Stimulated activated CD4-positive, alpha-beta T cell treated with anti-CD3 and anti-CD28 coated beads, Interleukin-4, amount 100 ng/mL, for 1 hour (primary cell): Measurements from ENCODE around the gene ASB5.
"Not testable (repeated sequence)": the region's sequence is repeated elsewhere in the genome, so short reads cannot be mapped to it uniquely, and the experiment has no call there.

Source experiments
- DNase-seq: peaks from one replicate; pipeline ENCODE4 v3.0.0-alpha.2; 2020

Gene ASB5

GRCh38 chr4:176276710-176277109 is 7.7 kb upstream of the ASB5 start:
- no peak for DNase-seq

DNA sequence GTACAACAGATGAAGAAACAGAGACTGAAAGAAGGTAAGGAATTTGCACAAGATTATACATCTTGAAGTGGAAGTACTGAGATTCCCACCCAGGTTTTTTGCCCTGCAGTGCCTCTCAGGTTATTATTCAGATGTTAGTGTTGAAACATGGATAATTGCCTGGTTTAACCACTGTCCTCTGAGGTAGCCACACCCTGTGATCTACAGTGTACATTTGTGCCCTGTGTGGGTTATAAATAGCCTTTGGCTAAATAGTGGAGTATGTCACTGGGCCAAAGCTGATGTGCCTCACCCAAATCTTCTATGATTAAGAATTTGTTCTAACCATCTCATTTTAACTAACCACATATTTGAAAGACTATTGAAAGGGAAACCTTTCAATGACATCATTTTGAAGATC is 5.4 kb upstream of the ASB5 start:
- DNase-seq, result no peak

- no peak for DNase-seq
Measured at GRCh38 chr4:176273736-176274135, 4.7 kb upstream of the ASB5 start.

DNA sequence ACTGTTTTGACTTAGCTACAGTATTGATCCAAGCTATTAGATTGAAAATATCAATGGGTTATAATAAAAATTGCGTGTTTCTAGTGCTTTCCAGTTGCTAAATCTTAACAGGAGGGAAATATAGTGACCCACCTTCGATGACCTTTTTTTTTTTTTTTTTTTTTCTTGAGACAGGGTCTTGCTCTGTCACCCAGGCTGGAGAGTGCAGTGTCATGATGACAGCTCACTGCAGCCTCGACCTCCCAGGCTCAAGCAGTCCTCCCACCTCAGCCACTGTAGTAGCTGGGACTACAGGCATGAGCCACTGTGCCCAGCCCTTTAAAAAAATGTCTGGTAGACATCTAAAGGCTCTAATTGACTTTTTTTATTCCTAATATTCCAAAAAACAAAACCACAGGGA is 3.8 kb upstream of the ASB5 start:
- DNase-seq, result no peak

GRCh38 chr4:176271749-176272148 is 2.7 kb upstream of the ASB5 start:
- DNase-seq, result no peak

DNA sequence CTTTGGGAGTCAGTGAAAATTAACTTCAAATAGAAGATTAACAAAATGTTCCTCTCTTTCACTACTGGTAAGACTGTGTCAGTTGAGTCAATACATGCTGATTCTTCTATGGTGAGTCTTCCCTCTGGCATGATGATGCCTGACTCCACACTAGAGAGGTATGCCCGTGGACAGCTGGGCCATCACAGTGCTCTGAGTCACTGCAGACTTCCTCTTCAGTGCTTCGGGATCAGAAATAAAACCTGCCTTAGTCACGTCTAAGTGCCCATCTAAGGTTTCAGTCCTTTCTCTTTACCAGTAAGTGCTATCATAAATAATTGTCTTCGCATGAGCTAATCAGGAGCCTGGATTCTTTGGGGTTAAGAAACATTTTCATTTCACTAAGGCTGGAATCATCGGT is 1.6 kb upstream of the ASB5 start:
- DNase-seq, result no peak

DNA sequence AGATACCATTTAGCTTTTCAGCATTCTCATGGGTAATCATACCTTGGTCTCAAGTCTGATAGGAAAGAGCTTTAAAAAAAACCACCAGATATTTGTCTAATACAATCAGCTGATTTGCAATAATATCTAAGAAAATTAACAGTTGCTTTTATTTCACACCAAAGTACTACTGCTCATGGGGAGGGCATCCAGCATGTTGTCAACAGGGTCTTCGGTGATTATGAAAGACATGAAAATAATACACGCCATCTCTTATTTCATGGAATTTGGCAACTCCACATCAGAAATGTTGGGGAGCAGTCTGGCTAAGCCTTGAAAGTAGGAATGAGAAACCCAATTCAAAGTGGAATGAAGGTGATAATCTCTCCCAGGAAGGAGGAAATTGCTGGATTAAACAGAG is 3.0 kb downstream of the ASB5 start:
- DNase-seq, result no peak

GRCh38 chr4:176262243-176262642 is 6.8 kb downstream of the ASB5 start:
- DNase-seq, result no peak

GRCh38 chr4:176261481-176261880 is 7.5 kb downstream of the ASB5 start:
- DNase-seq, result no peak

GRCh38 chr4:176261018-176261417 is 8.0 kb downstream of the ASB5 start:
- DNase-seq, result no peak

DNA sequence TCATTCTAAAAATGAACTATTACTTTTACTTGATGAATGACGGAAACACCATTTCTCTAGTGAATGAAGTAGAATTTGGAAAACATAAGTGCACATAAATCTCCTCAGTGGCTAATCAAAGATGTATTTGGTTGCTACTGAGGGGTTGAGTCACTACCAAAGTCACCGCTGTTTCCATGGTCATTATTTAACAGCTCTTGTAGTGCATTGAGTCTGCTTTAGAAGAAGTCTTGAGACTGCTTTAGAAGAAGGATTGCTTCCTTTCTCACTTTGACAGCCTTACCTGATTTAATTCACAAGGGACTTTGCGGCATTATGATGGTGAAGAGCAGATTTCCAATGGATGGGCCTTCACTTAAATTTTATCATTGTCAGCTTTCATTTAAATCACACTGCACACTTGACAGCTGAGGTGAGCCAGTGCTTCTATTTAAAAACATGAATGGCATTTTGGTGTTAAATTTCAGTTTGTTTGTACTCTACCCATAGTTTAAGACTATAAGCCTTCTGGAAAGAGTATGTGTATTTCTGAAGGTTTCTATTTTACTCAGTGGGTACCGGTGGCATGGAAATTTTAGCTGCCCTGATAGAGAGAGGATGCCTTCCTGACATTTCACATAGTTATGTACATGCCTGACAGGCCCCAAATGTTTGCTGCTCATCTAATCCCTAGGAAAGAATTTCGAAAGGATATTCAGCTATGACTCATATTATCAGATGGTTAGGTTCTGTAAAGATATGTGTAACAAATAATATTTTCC is 9.5 kb downstream of the ASB5 start:
- DNase-seq, result no peak

DNA sequence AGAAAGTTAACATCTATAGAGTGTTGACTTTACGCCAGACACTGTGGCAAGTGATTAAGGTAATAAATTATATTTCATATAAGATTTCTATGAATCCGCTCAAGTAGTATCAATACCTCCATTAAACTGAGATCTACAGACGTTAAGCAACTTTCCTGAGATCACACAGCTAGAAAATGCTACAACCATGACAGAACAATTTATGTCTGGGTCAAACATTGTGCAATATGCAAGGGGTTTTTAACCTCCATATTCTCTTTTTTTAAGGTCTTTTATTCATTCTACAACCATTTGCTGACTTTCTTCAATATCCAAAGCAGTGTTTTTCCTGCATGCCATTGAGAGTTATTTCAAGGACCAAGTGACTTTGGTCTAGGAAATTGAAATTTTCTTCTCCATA is 10.9 kb downstream of the ASB5 start:
- no peak for DNase-seq

- DNase-seq, result no peak
Measured at GRCh38 chr4:176256921-176257320, 12.1 kb downstream of the ASB5 start.

DNA sequence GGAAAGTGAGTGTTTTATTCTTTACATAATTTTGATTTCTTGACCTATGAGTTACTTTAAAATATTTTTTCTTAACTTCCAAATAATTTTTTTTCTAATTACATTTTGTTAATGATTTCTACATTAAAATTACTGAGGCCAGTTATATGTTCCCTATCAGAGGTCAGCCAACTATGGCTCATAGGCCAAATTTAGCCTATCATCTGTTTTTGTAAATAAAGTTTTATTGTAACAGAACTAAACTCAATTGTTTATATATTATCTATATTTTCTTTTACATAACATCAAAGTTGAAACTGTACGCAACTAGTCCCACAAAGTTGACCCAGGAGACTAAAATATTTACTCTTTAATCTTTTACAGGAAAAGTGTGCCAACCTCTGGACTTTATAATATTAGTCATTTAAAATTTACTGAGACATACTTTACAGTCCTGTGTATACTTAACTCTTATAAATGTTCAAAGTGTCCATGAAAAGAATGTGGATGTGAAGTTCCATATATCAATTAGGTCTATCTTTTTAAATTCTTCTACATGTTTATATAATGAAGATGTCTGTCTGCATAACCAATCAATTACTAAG is 26.2 kb downstream of the ASB5 start:
- no peak for DNase-seq

DNA sequence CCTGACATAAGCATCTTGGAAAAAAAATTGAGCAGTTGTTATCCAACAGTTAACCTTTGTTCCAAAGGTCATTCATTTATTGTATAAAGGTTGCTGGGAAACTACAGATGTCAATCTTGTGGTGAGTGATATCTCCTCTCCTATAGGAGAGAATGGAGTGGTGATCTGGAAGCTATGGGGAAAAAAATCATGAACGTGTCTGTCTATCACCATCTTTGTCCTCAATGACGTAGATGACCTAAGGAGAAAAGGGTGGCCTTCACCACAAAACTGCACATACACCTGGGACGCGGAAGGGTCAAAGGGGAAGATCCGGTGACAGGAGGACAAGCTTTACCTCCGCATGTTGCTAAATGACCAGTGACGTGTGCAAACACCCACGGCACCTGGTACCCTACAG is 27.3 kb downstream of the ASB5 start:
- DNase-seq, result no peak

GRCh38 chr4:176238826-176239225 is 30.2 kb downstream of the ASB5 start:
- DNase-seq, result no peak

DNA sequence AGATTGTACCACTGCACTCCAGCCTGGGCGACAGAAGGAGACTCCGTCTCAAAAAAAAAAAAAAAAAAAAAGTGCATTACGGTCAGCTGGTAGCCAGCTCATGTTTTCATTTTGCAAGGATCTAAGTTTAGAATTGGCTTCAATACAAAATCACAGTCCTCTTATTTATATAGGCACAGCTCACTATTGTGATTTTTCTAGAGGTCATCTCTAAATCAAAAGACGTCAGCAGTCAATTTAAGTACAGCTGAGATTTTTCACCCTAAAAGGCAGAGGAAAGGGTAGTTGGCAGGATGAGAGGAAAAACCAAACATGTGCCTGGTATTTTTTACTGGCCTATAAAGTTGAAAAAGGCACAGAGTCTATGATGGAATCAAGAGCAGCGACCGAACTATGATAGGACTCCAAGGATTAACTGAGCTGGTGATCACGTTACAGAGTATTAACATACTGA is 30.8 kb downstream of the ASB5 start:
- no peak for DNase-seq

GRCh38 chr4:176236946-176237345 is 32.1 kb downstream of the ASB5 start:
- DNase-seq, result no peak

DNA sequence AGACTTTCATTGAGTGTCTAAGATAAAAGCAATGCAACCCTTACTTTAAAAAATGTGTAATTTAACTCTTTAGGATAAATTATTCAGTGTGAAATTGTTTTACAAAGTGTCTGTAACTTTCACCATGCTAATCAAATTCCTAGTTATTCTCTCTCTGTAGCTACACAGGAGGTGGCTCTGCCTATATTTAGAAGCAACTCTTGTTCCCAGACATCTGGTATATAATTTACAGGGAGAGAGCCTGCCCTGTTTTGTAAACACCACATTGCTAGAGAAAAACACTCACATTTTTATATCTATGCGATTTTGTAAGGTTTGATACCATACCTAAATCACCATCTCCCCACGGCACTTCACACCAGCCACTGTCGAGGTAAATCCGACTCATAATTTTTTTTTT is 38.2 kb downstream of the ASB5 start:
- no peak for DNase-seq

- no peak for DNase-seq
Measured at GRCh38 chr4:176229645-176230044, 39.4 kb downstream of the ASB5 start.

- no peak for DNase-seq
Measured at GRCh38 chr4:176226736-176227135, 42.3 kb downstream of the ASB5 start.

- no peak for DNase-seq
Measured at GRCh38 chr4:176223561-176223960, 45.5 kb downstream of the ASB5 start.

DNA sequence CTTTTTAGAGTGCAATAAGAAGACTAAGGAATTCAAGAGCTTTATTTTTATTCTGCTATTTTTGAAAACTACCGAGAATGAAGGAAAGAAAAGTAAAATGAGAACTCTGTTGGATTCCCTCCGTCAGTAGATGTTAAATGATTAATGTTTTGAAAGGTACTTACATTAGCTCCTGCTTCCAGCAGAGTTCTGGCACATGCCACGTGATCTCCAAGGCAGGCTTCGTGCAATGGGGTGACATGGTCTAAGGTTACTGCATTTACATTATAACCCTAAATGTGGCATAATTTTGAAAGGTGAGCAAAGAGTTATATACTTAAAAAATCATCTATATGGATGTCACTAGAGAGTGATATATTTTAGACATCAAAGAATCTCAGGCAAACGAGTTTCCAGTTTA is 46.9 kb downstream of the ASB5 start:
- no peak for DNase-seq

DNA sequence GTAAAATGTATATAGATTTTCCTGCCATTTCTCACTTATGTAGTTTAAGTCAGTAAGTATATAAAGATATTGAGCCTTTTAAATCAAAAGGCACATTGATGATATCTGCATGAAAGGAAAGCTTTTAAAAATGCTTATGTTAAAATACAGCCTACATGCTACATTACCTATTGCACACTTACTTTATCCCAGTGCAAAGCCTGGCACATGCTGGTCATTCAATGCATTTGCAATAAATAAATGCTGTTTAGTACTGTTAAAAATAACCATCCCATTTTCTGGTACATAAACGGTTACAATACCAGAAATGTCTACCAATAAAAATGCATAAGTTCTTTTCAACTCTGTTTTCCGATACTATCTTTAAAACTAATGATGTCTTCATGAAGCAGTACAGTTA is 51.5 kb downstream of the ASB5 start:
- DNase-seq, result no peak

GRCh38 chr4:176212351-176212750 is 56.7 kb downstream of the ASB5 start:
- not testable (repeated sequence) for DNase-seq
